ENCODE results near the gene SEC14L6.
A peak's percentile ranks its signal among the peaks of the same experiment; 100 is the strongest.
"Not testable (repeated sequence)": the region's sequence is repeated elsewhere in the genome, so short reads cannot be mapped to it uniquely, and the experiment has no call there.

SEC14L6 gene

GRCh38 chr22:30566125-30566524, 19.6 kb upstream of the SEC14L6 start:
- H3K4me3 ChIP-seq (ENCODE audit: control insufficient read depth, low read depth, low read length), result no peak overlapping the region
- DNase-seq (ENCODE audit: low read depth), result no peak
- TF ChIP-seq, protein P1, sequence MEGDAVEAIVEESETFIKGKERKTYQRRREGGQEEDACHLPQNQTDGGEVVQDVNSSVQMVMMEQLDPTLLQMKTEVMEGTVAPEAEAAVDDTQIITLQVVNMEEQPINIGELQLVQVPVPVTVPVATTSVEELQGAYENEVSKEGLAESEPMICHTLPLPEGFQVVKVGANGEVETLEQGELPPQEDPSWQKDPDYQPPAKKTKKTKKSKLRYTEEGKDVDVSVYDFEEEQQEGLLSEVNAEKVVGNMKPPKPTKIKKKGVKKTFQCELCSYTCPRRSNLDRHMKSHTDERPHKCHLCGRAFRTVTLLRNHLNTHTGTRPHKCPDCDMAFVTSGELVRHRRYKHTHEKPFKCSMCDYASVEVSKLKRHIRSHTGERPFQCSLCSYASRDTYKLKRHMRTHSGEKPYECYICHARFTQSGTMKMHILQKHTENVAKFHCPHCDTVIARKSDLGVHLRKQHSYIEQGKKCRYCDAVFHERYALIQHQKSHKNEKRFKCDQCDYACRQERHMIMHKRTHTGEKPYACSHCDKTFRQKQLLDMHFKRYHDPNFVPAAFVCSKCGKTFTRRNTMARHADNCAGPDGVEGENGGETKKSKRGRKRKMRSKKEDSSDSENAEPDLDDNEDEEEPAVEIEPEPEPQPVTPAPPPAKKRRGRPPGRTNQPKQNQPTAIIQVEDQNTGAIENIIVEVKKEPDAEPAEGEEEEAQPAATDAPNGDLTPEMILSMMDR (conservative IDR thresholded peaks at IDR 0.05; ENCODE audit: control insufficient read depth, insufficient read depth, low read depth, low read length), result no peak

DNA sequence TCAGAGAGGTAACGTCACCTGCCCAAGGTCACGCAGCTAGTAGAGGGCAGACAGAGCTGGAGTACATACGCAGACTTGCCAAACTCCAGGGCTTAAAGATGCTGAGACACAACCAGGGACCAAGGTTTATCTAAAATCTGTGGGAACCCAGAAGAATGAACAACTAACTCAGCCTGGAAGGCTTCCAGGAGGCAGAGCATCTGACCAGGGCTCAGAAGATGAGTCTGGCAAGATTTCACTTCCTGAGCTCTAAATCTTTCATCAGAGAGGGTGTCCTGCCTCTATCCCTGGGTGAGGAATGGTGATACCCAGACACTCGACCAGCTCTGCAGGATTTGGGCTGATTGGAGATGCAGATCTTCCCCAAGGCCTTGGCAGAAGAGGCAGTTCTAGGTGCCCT, 18.8 kb upstream of the SEC14L6 start:
- TF ChIP-seq, protein P1 (conservative IDR thresholded peaks at IDR 0.05; ENCODE audit: control insufficient read depth, insufficient read depth, low read depth, low read length), result no peak
- H3K4me3 ChIP-seq (ENCODE audit: control insufficient read depth, low read depth, low read length), result no peak overlapping the region
- DNase-seq (ENCODE audit: low read depth), result peak; percentile 23

DNA sequence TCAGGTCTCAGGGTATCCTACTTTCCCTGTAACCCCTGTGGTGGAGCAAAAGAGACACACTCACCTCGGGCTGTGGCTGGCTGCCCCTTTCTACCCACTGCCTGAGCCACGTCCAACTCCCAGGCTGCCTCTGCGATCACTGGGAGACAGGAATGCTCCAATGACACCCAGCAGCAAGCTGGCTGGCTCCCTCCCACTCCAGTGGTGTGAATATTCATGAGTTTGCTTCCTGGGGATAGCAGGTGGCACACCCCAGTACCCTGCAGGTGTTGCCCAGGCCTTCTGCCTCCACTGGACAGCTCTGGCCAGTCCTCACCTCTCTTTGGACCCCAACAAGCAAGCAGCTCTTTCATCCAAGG, 18.2 kb upstream of the SEC14L6 start:
- no peak for DNase-seq (ENCODE audit: low read depth)
- H3K4me3 ChIP-seq (ENCODE audit: control insufficient read depth, low read depth, low read length), result no peak overlapping the region
- TF ChIP-seq, protein P1 (conservative IDR thresholded peaks at IDR 0.05; ENCODE audit: control insufficient read depth, insufficient read depth, low read depth, low read length), result no peak

GRCh38 chr22:30564045-30564760, 17.7 kb upstream of the SEC14L6 start:
- TF ChIP-seq, protein P1 (conservative IDR thresholded peaks at IDR 0.05; ENCODE audit: control insufficient read depth, insufficient read depth, low read depth, low read length), result no peak
- no peak for DNase-seq (ENCODE audit: low read depth)

DNA sequence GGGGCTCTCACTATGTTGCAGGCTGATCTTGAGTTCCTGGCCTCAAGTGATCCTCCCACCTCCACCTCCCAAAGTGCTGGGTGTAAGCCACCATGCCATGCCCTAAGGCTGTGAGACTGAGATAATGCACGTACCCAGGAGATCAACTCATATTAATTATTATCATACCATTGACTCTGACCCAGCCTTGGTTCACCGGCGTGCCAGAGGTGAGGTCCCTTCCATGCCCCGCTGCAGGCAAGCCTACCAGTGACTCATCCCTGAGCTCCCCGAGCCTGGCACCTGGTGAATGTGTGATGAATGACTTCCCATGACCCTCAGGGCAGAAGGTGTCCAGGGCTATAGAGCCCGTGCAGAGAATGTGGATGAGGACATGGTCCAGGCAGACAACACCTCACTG, 15.8 kb upstream of the SEC14L6 start:
- H3K4me3 ChIP-seq (ENCODE audit: control insufficient read depth, low read depth, low read length), result no peak overlapping the region
- DNase-seq (ENCODE audit: low read depth), result no peak
- TF ChIP-seq, protein P1 (conservative IDR thresholded peaks at IDR 0.05; ENCODE audit: control insufficient read depth, insufficient read depth, low read depth, low read length), result no peak

More at GRCh38 chr22:30564045-30564760, 17.7 kb upstream of the SEC14L6 start:
- no peak overlapping the region for H3K4me3 ChIP-seq (ENCODE audit: control insufficient read depth, low read depth, low read length)

DNA sequence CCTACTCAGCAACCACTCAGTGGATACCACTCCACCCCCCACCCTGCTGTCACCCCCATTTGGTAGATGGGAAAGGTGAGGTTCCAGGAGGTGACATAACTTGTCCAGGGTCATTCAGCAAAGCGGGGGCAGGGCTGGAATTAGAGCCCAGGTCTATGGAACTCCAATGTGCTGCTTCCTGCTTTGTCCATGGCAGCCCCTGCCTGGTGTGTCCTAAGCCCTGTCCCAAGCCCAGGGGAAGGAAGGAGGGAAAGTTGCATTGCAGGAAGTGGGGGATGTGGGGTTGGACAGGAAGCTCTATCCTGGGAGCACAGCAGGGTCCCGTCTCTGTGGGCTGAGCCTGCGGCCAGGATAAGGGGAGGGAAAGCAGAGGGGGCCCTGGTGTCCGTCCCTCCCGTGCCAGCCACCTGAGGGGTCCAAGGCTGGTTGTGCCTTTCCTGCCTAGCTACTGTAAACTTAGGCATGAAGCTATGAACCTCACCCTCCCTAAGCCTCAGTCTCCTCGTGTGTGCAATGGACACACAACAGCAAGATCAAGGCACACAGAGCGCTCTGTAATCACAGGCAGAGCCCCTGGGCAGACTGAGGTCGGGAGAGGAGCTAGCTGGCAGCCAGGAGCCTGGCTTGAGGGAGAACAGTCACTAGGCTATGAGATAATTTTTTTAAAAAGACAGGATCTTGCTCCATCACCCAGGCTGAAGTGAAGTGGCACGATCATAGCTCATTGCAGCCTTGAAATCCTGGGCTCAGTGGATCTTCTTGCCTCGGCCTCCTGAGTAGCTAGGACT, 15.1 kb upstream of the SEC14L6 start:
- H3K4me3 ChIP-seq (ENCODE audit: control insufficient read depth, low read depth, low read length), result no peak overlapping the region
- TF ChIP-seq, protein P1 (conservative IDR thresholded peaks at IDR 0.05; ENCODE audit: control insufficient read depth, insufficient read depth, low read depth, low read length), result no peak
- DNase-seq (ENCODE audit: low read depth), result no peak

DNA sequence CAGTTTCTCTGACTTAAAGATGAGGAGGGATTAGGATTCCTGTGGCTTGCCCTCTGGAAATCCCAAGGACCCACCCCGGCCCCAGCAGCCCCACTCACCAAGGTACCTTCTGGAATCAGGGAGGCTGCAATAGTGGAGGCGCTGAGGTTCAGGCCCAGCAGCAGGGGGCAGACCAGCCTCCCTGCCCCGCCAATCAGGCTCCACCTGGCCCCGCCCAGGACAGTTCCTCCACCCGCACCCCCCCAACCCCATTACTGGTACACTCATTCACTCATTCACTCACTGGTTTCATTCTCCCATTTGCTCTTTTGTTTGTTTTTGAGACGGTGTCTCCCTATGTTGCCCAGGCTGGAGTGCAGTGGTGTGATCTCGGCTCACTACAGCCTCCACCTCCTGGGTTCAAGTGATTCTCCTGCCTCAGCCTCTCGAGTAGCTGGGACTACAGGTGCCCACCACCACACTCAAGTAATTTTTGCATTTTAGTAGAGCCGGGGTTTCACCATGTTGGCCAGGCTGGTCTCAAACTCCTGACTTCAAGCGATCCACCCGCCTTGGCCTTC, 14.2 kb upstream of the SEC14L6 start:
- not testable (repeated sequence) for DNase-seq (ENCODE audit: low read depth); H3K4me3 ChIP-seq (ENCODE audit: control insufficient read depth, low read depth, low read length)
